ENCODE measurements around the gene DIAPH3. TPM values are rescaled to one million over a fixed set of nuclear protein-coding genes. Genes with fewer than 3 reads are reported as not detected.

DIAPH3 gene
- total and polyA plus RNA-seq, 2 of the 4 experiments (the other 2 are of a cell fraction) = 8.9 to 9.3 TPM

DNA sequence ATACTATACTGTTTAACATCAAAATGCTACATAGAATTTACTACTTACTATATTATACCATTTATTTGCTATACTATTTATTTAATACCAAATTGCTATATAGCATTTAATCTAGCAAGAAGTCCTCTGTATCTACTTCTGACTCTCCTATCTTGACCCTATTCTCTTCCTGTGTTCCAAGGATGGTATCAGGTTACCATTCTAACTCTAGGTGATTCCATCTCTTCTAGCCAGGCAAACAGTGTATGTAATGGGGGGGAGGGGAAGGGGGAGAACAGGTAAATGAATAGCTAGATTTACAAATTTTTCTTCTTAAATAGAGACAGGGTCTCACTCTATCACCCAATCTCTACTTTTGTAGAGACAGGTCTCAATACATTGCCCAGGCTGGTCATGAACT lies 200.3 kb downstream of the DIAPH3 start:
- no peak overlapping the region for H3K4me3 ChIP-seq (ENCODE audit: insufficient read depth, low read depth, low read length)
- no peaks in the 10 kb centered on the region for H3K9me1 ChIP-seq (ENCODE audit: insufficient read depth, low read length)
- DNase-seq = no peak
- H3K36me3 ChIP-seq (ENCODE audit: control insufficient read depth, insufficient read depth, low read length) = no peaks in the 10 kb centered on the region
- H3K9ac ChIP-seq (ENCODE audit: low read depth, low read length) = no peak overlapping the region
- H3K79me1 ChIP-seq (ENCODE audit: low read depth in 1 of 2, low read length in 2 of 2) = no peaks in the 10 kb centered on the region
- H3K4ac ChIP-seq (ENCODE audit: low read depth, low read length) = no peak overlapping the region
- H2BK20ac ChIP-seq (ENCODE audit: low read depth, low read length) = no peak overlapping the region
- TF ChIP-seq CHD1 (IDR thresholded peaks at IDR 0.05; ENCODE audit: low read depth, low read length) = no peak
- no peak for TF ChIP-seq RCOR1 (IDR thresholded peaks at IDR 0.05; ENCODE audit: insufficient replicate concordance, low read length)
- TF ChIP-seq BHLHE40 (IDR thresholded peaks at IDR 0.05; ENCODE audit: low read depth, low read length) = no peak
- intact Hi-C loops (cut with micrococcal nuclease) = no loop called here
- in situ Hi-C loops (cut with MboI; ENCODE audit: low sequenced_read_pairs) = no loop called here
- H3K18ac ChIP-seq (ENCODE audit: low read depth, low read length) = no peak overlapping the region
- ChIA-PET CTCF (no interaction called here), POLR2A (ENCODE audit: unreplicated experiment) (no interaction called here)
- H2BK5ac ChIP-seq (ENCODE audit: low read depth, low read length, poor library complexity, severe bottlenecking) = no peak overlapping the region
- no peak for ATAC-seq (ENCODE audit: low read depth)
- H3K27me3 ChIP-seq (ENCODE audit: control insufficient read depth, insufficient read depth, low read length) = no peaks in the 10 kb centered on the region
- H3K56ac ChIP-seq (ENCODE audit: extremely low read depth, insufficient read depth, low read length) = no peak overlapping the region
- H3K4me2 ChIP-seq (ENCODE audit: low read depth, low read length) = no peak overlapping the region
- no peak overlapping the region for H4K91ac ChIP-seq (ENCODE audit: insufficient read depth, low read depth, low read length)
- H4K8ac ChIP-seq (ENCODE audit: low read depth in 2 of 2, low read length in 2 of 2) = no peak overlapping the region
- H3K23ac ChIP-seq (ENCODE audit: low read depth, low read length) = no peak overlapping the region
- no peak overlapping the region for H2BK15ac ChIP-seq (ENCODE audit: low read depth, low read length)
- no peak overlapping the region for H4K5ac ChIP-seq (ENCODE audit: low read depth, low read length)
- H4K20me1 ChIP-seq (ENCODE audit: insufficient read depth, low read length) = no peaks in the 10 kb centered on the region
- H2AK5ac ChIP-seq (ENCODE audit: low read depth, low read length) = no peak overlapping the region
- H2AK9ac ChIP-seq (replicated peaks; ENCODE audit: low read depth, low read length, poor library complexity) = no peak overlapping the region
- no peak overlapping the region for H3K27ac ChIP-seq (ENCODE audit: insufficient read depth, low read length)
- no peaks in the 10 kb centered on the region for H3K4me1 ChIP-seq (ENCODE audit: control insufficient read depth, insufficient read depth, low read length)
- H3K9me3 ChIP-seq (ENCODE audit: control insufficient read depth, insufficient read depth, low read length) = no peaks in the 10 kb centered on the region
- H2AFZ ChIP-seq (replicated peaks; ENCODE audit: low read length, poor library complexity) = no peak overlapping the region
- no peak overlapping the region for H3K14ac ChIP-seq (replicated peaks; ENCODE audit: low read depth, low read length)
- no peak overlapping the region for H2BK120ac ChIP-seq (ENCODE audit: low read depth, low read length)
- BruUV-seq (replicated peaks) = no TSS peak
- dilution Hi-C loops (cut with HindIII; ENCODE audit: low sequenced_read_pairs, unreplicated experiment) = no loop called here
